Caco-2 (cell line): ENCODE data around the gene TRIM17. TPM values are rescaled to one million over a fixed set of nuclear protein-coding genes. Genes with fewer than 3 reads are reported as not detected.

Experiments
- BruUV-seq: library from RNA; stranded (reverse); fragments of 400-500 nt; replicated peaks from 2 replicates; lab custom pipeline; 2021; lab: Mats Ljungman, UMichigan
- CTCF ChIA-PET: fragments of 300-600 bp; sonication (Branson Sonifier 250); formaldehyde crosslinking; loops from one replicate; lab custom pipeline; 2022; ENCODE audit warnings: antibody characterized with exemption; lab: Charles Lee
- POLR2A ChIA-PET: fragments of 300-600 bp; sonication (Branson Sonifier 250); formaldehyde crosslinking; loops from one replicate; lab custom pipeline; 2022; ENCODE audit warnings: antibody characterized with exemption; lab: Charles Lee
- DNase-seq, 2 experiments: peaks; one replicate each; pipeline versions ENCODE4 v3.0.0 to v3.0.0-alpha.2; 2020 to 2022
- H3K27me3 ChIP-seq: replicated peaks from 2 replicates; pipeline ENCODE4 v1.6.0; 2011; ENCODE audit warnings: low read length; ENCODE audit not compliant: control insufficient read depth, insufficient read depth
- H3K36me3 ChIP-seq: 2 replicates; pipeline ENCODE4 v1.5.1; 2011; ENCODE audit warnings: low read length; ENCODE audit not compliant: control insufficient read depth, insufficient read depth
- H3K4me1 ChIP-seq: fragments of 250-450 bp; sonication (Bioruptor Pico); 2 replicates; pipeline ENCODE4 v1.5.1; 2020; ENCODE audit warnings: mild to moderate bottlenecking
- H3K4me3 ChIP-seq: 2 replicates; pipeline ENCODE4 v1.5.1; 2011; ENCODE audit warnings: low read depth, mild to moderate bottlenecking, control low read depth, low read length
- H3K9me3 ChIP-seq: fragments of 250-450 bp; sonication (Bioruptor Pico); 2 replicates; pipeline ENCODE4 v1.5.1; 2020; ENCODE audit warnings: mild to moderate bottlenecking, moderate library complexity
- H3K27ac Mint-ChIP-seq: one replicate; pipeline ENCODE4 v1.8.0; 2022; ENCODE audit warnings: mixed read lengths; ENCODE audit not compliant: unreplicated experiment
- H3K27me3 Mint-ChIP-seq: one replicate; pipeline ENCODE4 v1.8.0; 2022; ENCODE audit warnings: mixed read lengths; ENCODE audit not compliant: insufficient read depth, unreplicated experiment
- H3K36me3 Mint-ChIP-seq: one replicate; pipeline ENCODE4 v1.8.0; 2022; ENCODE audit warnings: mild to moderate bottlenecking, mixed read lengths; ENCODE audit not compliant: insufficient read depth, unreplicated experiment
- H3K4me1 Mint-ChIP-seq: one replicate; pipeline ENCODE4 v1.8.0; 2022; ENCODE audit warnings: low read depth, mixed read lengths; ENCODE audit not compliant: unreplicated experiment
- H3K4me3 Mint-ChIP-seq: one replicate; pipeline ENCODE4 v1.8.0; 2022; ENCODE audit warnings: mild to moderate bottlenecking, moderate library complexity, mixed read lengths; ENCODE audit not compliant: unreplicated experiment
- H3K9me3 Mint-ChIP-seq: one replicate; pipeline ENCODE4 v1.8.0; 2022; ENCODE audit warnings: mixed read lengths; ENCODE audit not compliant: unreplicated experiment
- intact Hi-C: fragments of 100-400 bp; cut with micrococcal nuclease; formaldehyde crosslinking; loops from one replicate; pipeline ENCODE4 v1.10.0; 2022; ENCODE audit not compliant: unreplicated experiment
- total RNA-seq: library from RNA; stranded (reverse); gene quantifications from 2 replicates; pipeline ENCODE4 v1.2.3, GENCODE V29; 2022
- TF ChIP-seq, protein P1 (sequence below), 2 experiments: fragments of 200-600 bp in 1 of 2; IDR thresholded peaks; 1 replicate in 1 of 2; 2 replicates in 1 of 2; pipeline versions ENCODE4 v1.5.1 to v1.8.0; 2011 to 2022; ENCODE audit warnings: antibody characterized with exemption in 1 of 2, control low read depth in 1 of 2, inconsistent platforms in 1 of 2, low read depth in 1 of 2, low read length in 1 of 2, mild to moderate bottlenecking in 1 of 2, moderate library complexity in 1 of 2; ENCODE audit not compliant: insufficient read depth in 1 of 2, severe bottlenecking in 1 of 2, unreplicated experiment in 1 of 2

The TRIM17 gene
- total RNA-seq, 1 experiment from 2014 or later: 4.0 TPM

DNA sequence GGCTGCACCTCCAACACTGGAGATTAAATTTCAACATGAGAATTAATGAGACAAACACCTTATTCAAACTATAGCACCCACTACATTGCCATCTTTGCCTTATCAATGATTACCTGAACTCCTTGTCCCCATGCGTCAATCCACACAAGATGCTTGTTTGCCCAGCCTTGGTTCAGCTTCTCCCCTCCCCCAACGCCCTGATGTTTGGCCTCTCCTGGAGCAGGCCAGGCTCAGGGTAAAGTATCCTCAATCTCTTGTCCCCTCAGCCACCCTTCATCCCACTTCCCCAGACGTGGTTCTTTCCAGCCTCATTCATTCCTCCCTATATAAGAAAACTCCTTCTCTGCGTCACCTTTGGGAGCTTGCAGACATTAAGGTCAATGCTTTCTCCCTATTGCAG lies 11.8 kb upstream of the TRIM17 start:
- Histone ChIP-seq H3K4me3 (no peak overlapping the region), H3K4me1 (peaks cover 24% of the 10 kb centered on the region), H3K9me3 (no peaks in the 10 kb centered on the region), H3K36me3 (no peaks in the 10 kb centered on the region; the same call in 1 of the 2 replicates), H3K27me3 (no peaks in the 10 kb centered on the region)
- Mint-ChIP-seq H3K36me3 (peaks cover 13% of the 10 kb centered on the region), H3K27ac (no peak overlapping the region), H3K4me3 (no peak overlapping the region), H3K4me1 (peaks cover 21% of the 10 kb centered on the region), H3K27me3 (no peaks in the 10 kb centered on the region), H3K9me3 (no peaks in the 10 kb centered on the region)
- BruUV-seq: no TSS peak
- DNase-seq: peak in 1 of 2 experiments; percentile 15
- ChIA-PET POLR2A (interaction anchor here (0.8 kb wide), 1 partner anchor 29 kb away, joined by 3 read pairs; no protein-coding TSS in a partner anchor), CTCF (no interaction called here)
- intact Hi-C loops: no loop called here
- TF ChIP-seq, protein P1, sequence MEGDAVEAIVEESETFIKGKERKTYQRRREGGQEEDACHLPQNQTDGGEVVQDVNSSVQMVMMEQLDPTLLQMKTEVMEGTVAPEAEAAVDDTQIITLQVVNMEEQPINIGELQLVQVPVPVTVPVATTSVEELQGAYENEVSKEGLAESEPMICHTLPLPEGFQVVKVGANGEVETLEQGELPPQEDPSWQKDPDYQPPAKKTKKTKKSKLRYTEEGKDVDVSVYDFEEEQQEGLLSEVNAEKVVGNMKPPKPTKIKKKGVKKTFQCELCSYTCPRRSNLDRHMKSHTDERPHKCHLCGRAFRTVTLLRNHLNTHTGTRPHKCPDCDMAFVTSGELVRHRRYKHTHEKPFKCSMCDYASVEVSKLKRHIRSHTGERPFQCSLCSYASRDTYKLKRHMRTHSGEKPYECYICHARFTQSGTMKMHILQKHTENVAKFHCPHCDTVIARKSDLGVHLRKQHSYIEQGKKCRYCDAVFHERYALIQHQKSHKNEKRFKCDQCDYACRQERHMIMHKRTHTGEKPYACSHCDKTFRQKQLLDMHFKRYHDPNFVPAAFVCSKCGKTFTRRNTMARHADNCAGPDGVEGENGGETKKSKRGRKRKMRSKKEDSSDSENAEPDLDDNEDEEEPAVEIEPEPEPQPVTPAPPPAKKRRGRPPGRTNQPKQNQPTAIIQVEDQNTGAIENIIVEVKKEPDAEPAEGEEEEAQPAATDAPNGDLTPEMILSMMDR (IDR thresholded peaks at IDR 0.05; ENCODE audit: insufficient read depth in 1 of 2, low read depth in 1 of 2, low read length in 1 of 2, severe bottlenecking in 1 of 2, unreplicated experiment in 1 of 2): no peak

DNA sequence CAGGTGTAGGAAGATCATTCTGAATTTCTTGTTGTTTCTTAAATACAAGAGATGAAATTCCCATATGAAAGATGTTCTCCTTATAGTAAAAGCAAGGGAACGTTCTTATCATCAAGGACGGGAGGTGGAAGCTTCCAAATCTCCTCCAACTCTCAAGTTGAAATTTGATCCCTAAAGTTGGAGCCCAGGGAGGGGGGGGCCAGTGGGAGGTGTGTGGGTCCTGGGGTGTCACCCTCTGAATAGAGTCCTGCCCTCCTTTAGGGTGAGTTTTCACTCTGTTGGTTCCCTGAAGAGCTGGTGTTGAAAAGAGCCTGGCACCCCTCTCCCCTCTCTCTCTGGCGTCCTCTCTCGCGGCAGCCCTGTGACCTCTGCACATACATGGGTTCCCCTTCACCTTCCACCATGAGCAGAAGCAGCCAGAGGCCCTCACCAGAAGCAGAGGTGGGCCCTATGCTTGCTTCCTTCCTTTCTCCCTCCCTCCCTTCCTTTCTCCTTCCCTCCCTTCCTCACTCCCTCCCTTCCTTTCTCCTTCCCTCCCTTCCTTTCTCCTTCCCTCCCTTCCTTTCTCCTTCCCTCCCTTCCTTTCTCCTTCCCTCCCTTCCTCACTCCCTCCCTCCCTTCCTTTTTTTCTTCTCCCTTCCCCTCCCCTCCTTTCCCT lies 10.0 kb upstream of the TRIM17 start:
- Histone ChIP-seq H3K36me3 (no peaks in the 10 kb centered on the region; the same call in 1 of the 2 replicates), H3K4me3 (no peak overlapping the region), H3K9me3 (no peaks in the 10 kb centered on the region), H3K4me1 (peaks cover 7% of the 10 kb centered on the region), H3K27me3 (no peaks in the 10 kb centered on the region)
- Mint-ChIP-seq H3K27ac (no peak overlapping the region), H3K9me3 (peaks cover 6% of the 10 kb centered on the region), H3K27me3 (no peaks in the 10 kb centered on the region), H3K4me3 (no peak overlapping the region), H3K36me3 (peaks cover 4% of the 10 kb centered on the region), H3K4me1 (peaks cover 8% of the 10 kb centered on the region)
- no peak for DNase-seq
- BruUV-seq: no TSS peak
- ChIA-PET CTCF (no interaction called here), POLR2A (interaction anchor here (0.6 kb wide), 1 partner anchor 32 kb away, joined by 3 read pairs; no protein-coding TSS in a partner anchor)
- intact Hi-C loops: no loop called here
- TF ChIP-seq, protein P1 (IDR thresholded peaks at IDR 0.05; ENCODE audit: insufficient read depth in 1 of 2, low read depth in 1 of 2, low read length in 1 of 2, severe bottlenecking in 1 of 2, unreplicated experiment in 1 of 2): no peak

DNA sequence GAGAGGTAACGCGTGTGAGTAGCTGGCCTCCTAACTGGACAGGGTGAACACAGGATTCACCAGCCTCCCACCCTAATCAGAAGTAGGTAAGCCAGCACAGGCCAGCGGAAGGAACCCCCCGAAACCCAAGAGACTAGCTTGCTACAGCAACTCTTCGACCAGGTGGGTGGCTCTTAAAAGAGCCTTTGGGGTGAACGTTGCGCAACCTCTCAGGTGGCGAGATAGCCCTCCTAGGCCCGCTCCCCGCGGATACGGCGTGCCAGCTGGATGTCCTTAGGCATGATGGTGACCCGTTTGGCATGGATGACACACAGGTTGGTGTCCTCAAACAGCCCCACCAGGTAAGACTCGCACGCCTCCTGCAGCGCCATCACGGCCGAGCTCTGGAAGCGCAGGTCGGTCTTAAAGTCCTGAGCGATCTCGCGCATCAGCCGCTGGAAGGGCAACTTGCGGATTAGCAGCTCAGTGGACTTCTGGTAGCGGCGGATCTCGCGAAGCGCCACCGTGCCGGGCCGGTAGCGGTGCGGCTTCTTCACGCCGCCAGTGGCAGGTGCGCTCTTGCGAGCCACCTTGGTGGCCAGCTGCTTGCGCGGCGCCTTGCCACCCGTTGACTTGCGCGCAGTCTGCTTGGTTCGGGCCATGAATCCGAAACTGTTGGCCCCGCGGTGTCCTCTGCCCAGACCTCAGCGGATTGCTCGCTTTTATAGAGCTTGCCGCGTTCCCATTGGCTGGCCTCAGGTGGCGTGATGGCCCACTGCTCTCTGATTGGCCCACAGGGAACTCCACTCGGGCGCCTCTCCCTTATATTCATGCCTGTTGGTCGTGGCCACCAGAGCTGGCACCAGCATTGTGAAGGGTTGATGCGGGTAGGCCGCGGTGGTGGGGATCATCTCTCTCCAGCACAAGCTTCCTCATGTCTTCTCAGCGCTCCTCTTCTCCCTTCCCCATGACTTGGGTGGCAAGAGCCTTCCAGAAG lies 8.3 kb upstream of the TRIM17 start:
- ChIA-PET CTCF (interaction anchor here (0.6 to 1.1 kb wide), 2 partner anchors 9 to 319 kb away, joined by 3 read pairs; no protein-coding TSS in a partner anchor), POLR2A (interaction anchor here (1.2 kb wide), 1 partner anchor 8 kb away, joined by 3 read pairs; no protein-coding TSS in a partner anchor)
- no peak for DNase-seq
- peaks cover 15% of the 10 kb centered on the region for H3K4me1 Mint-ChIP-seq
- TF ChIP-seq, protein P1 (IDR thresholded peaks at IDR 0.05; ENCODE audit: insufficient read depth in 1 of 2, low read depth in 1 of 2, low read length in 1 of 2, severe bottlenecking in 1 of 2, unreplicated experiment in 1 of 2): no peak
- H3K9me3 Mint-ChIP-seq: peaks cover 13% of the 10 kb centered on the region
- Histone ChIP-seq H3K27me3 (no peaks in the 10 kb centered on the region), H3K36me3 (no peaks in the 10 kb centered on the region), H3K4me1 (peaks cover 7% of the 10 kb centered on the region), H3K4me3 (no peak overlapping the region), H3K9me3 (0 out of 2 replicates have a peak, but pooled peaks cover 5% of the 10 kb centered on the region)
- intact Hi-C loops: no loop called here
- no peaks in the 10 kb centered on the region for H3K27me3 Mint-ChIP-seq
- no peak overlapping the region for H3K4me3 Mint-ChIP-seq
- peaks cover 4% of the 10 kb centered on the region for H3K36me3 Mint-ChIP-seq
- no peak overlapping the region for H3K27ac Mint-ChIP-seq
- BruUV-seq: no TSS peak
